ENCODE measurements around the gene CKAP5. TPM values are rescaled to one million over a fixed set of nuclear protein-coding genes. Genes with fewer than 3 reads are reported as not detected.

Gene CKAP5
- total RNA-seq, 3 donors from 2014 or later: 50.3 to 74.5 (median 67.8) TPM

DNA sequence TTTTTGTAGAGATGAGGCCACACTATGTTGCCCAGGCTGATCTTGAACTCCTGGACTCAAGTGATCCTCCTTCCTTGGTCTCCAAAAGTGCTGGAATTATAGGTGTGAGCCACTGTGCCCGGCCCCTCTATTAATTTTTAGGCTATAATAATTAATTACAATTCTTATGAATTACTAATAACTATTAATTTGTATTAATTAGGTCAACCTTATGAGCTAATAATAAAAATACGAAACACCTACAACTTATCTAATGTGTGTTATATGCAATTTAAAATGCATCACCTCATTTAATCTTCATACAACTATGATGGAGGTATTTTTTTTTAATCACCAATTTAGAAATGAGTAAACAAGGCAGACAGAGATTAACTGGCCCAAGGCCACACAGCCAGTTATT, 46.0 kb upstream of the CKAP5 start:
- DNase-seq (no peak), ATAC-seq (no peak)
- intact Hi-C loops (cut with DNase I, micrococcal nuclease): no loop called here
- H3K4me3 ChIP-seq: no peak overlapping the region
- H3K4me1 ChIP-seq (ENCODE audit: low read depth): no peaks in the 10 kb centered on the region
- H3K36me3 ChIP-seq (ENCODE audit: low read depth): no peaks in the 10 kb centered on the region
- TF ChIP-seq, protein P1, sequence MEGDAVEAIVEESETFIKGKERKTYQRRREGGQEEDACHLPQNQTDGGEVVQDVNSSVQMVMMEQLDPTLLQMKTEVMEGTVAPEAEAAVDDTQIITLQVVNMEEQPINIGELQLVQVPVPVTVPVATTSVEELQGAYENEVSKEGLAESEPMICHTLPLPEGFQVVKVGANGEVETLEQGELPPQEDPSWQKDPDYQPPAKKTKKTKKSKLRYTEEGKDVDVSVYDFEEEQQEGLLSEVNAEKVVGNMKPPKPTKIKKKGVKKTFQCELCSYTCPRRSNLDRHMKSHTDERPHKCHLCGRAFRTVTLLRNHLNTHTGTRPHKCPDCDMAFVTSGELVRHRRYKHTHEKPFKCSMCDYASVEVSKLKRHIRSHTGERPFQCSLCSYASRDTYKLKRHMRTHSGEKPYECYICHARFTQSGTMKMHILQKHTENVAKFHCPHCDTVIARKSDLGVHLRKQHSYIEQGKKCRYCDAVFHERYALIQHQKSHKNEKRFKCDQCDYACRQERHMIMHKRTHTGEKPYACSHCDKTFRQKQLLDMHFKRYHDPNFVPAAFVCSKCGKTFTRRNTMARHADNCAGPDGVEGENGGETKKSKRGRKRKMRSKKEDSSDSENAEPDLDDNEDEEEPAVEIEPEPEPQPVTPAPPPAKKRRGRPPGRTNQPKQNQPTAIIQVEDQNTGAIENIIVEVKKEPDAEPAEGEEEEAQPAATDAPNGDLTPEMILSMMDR (IDR thresholded peaks at IDR 0.05): no peak
- no peaks in the 10 kb centered on the region for H3K9me3 ChIP-seq

DNA sequence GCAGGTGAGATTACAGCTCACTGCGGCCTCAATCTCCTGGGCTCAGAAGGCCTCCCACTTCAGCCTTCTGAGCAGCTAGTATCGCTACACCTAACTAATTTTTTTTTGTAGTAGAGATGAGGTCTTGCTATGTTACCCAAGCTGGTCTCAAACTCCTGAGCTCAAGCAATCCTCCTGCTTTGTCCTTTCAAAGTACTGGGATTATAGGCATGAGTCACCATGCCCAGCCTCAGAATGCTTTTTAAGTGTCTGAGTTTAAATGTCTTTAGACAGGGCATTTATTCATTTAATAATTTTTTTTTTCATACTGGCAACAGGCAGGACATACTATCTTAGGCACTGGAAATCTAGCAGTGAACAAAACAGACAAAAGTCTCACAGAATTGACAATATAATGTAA, 44.6 kb upstream of the CKAP5 start:
- Histone ChIP-seq H3K9me3 (no peaks in the 10 kb centered on the region), H3K4me1 (ENCODE audit: low read depth) (no peaks in the 10 kb centered on the region), H3K4me3 (no peak overlapping the region), H3K36me3 (ENCODE audit: low read depth) (no peaks in the 10 kb centered on the region)
- TF ChIP-seq, protein P1 (IDR thresholded peaks at IDR 0.05): no peak
- ATAC-seq (no peak), DNase-seq (no peak)
- intact Hi-C loops (cut with DNase I, micrococcal nuclease): no loop called here

DNA sequence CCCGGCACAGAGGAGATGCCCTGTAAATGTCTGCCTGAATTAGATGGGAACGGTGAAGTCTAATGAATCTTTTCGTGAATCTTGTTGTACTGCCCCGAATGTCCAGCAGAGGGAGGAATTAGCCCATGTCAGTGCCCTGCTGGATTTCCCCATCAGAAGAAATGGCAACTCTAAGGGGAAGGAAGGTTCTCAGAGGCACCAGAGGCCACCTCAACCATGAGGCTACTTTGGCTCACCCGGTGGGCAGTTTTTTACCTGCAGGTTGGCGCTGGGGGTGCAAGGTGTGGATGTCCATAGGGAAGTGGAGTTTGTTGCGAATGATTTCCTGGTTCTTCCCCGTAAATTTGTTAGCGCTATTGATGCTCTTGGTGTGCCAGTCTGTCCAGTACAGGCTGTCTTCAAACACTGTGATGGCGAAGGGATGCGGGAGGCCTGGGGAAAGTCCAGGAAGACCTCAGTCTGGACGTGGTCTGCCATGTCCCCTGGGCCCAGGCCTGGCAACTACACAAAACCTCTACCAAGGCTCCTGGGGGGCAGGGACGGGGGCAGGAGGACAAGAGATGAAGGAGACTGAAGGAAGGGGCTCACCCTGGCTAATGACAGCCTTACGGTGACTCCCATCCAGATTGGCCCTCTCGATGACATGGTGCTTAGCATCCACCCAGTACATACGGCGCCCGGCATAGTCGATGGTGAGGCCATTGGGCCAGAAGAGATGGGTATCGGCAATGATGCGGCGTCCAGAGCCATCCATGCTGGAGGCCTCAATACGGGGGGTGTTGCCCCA, 43.8 kb upstream of the CKAP5 start:
- H3K36me3 ChIP-seq (ENCODE audit: low read depth): no peaks in the 10 kb centered on the region
- no peaks in the 10 kb centered on the region for H3K9me3 ChIP-seq
- ATAC-seq: peak; percentile 94
- TF ChIP-seq, protein P1 (IDR thresholded peaks at IDR 0.05): peak; percentile 73
- no peak overlapping the region for H3K4me3 ChIP-seq
- intact Hi-C loops (cut with DNase I, micrococcal nuclease): loop anchor here (2.0 to 5.0 kb wide), 2 partner anchors 262 to 263 kb away; no protein-coding TSS in a partner anchor
- no peaks in the 10 kb centered on the region for H3K4me1 ChIP-seq (ENCODE audit: low read depth)
- peak in 2 of 3 donors; percentile 43 to 94 for DNase-seq

DNA sequence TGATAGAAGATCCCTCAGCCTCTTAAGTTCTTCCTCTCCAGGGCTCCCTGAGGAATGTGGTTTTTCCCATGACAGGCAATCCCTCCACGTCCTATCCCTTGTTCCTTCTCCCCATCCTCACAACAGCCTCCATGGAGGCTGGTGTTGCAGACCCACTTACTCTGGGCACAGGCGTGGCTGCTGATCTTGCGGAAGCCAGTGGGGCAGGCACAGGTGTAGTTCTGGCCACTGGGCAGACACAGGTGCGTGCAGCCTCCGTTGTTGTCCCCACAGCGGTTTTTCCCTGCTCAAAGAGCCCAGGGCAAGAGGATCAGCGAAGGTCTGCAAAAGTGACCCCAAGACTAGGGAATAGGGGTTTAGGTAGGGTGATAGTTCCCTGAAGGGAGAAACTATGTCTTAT, 43.2 kb upstream of the CKAP5 start:
- TF ChIP-seq, protein P1 (IDR thresholded peaks at IDR 0.05): no peak
- Histone ChIP-seq H3K9me3 (no peaks in the 10 kb centered on the region), H3K4me1 (ENCODE audit: low read depth) (no peaks in the 10 kb centered on the region), H3K4me3 (no peak overlapping the region), H3K36me3 (ENCODE audit: low read depth) (no peaks in the 10 kb centered on the region)
- DNase-seq: no peak
- intact Hi-C loops (cut with DNase I, micrococcal nuclease): loop anchor here (2.0 to 5.0 kb wide), 2 partner anchors 263 to 264 kb away; no protein-coding TSS in a partner anchor
- no peak for ATAC-seq

DNA sequence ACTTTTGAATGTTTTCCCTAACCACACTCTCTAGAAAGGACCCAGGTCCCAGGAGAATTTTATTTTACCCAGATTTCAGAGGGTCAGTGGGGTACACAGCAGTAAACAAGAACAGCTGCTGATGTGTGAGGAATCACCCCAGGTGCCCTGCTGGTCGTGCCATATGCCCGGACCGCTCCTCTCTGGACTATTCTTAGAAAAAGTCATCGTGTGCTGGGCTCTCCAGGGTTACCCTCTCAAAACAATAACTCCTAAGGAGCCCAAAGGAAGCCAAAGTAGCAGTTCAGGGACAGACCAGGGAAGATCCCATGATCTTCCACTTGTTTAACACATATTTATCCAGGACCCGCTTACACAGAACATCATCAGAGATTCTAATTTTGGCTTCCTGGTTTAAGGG, 42.6 kb upstream of the CKAP5 start:
- ATAC-seq: no peak
- no peaks in the 10 kb centered on the region for H3K36me3 ChIP-seq (ENCODE audit: low read depth)
- intact Hi-C loops (cut with DNase I, micrococcal nuclease): loop anchor here (2.0 to 5.0 kb wide), 2 partner anchors 264 kb away; no protein-coding TSS in a partner anchor
- TF ChIP-seq, protein P1 (IDR thresholded peaks at IDR 0.05): no peak
- no peaks in the 10 kb centered on the region for H3K4me1 ChIP-seq (ENCODE audit: low read depth)
- H3K9me3 ChIP-seq: no peaks in the 10 kb centered on the region
- no peak overlapping the region for H3K4me3 ChIP-seq
- DNase-seq: no peak

Measured in mucosa of descending colon (tissue), 3 donors.